HG03097 (cell line): ENCODE data around the gene EEFSEC.

Experiments
- ATAC-seq: cut with Tn5 transposase; IDR thresholded peaks from one replicate; pipeline ENCODE4 v1.9.1; 2021; ENCODE audit not compliant: unreplicated experiment, low FRiP score

The EEFSEC gene

DNA sequence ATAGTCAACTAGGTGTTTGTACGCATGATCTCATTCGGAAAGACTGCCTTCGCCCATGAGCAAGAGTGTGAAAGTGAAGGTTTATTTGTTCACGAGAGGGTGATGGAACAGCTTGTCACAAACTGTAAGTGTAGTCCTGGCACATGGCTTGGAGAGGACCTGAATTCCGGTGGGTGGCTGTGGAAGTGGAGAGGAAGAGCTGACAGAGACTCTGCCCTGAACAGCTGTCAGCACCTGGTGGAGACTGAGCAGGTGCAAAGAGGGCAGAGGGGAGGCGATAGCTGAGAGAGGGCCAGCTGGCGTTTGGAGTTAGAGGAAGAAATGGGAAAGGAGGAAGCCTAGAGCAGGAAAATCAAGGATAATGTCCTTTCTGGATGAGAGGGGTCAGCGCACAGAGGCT, 155.7 kb downstream of the EEFSEC start:
- ATAC-seq: no peak

GRCh38 chr3:128310286-128311058, 157.2 kb downstream of the EEFSEC start:
- no peak for ATAC-seq

DNA sequence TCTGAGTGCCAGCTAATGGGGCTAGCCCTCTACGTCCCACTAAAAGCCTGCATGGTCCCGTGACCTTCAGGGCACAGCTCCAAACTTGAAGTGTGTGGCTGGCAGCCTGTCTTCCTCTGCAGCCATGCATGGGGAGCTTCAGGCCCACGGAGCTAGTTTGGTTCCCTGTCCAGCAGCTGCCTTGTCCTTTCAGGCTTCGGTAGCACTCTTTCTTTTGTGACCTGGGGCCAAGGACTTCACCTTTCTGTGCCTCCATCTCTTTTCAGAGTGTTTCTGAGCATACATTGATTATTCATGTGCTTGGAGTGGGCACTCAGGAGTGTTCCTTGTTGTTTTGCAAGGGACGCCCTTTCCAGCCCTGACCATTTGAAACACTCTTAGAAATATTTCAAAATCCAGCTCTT, 158.2 kb downstream of the EEFSEC start:
- ATAC-seq: no peak

- no peak for ATAC-seq
Measured at GRCh38 chr3:128312271-128312670, 159.0 kb downstream of the EEFSEC start.

DNA sequence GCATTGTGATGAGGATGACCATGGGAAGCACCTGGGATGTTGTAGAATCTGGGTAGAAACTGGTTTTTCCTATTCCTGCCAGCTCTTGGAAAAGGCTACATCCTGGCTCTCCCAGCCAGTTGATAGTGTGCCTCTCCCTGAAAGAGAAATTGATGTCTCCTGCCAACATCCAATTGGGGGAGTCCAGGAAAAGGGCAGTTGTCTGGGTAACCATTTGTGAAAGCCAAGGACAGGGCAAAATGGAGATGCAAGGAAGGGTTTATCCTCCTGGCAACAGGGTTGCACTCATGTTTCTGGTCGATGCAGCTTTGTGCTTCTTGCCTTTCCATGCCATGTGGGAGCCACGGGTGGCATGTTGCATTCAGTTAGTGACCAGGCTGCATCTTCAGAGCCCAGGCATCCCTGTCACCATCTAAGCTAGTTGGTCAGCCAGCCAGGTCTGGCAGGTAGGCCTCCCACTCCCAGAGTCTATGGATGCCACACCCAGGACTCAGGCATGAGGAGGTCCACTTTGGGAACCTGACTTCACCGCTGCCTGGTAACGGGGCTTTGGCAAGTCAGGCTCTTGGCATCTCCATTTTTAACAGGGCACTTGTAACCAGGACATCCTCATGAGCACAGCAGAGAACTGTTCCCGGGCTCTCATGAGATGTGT, 159.9 kb downstream of the EEFSEC start:
- no peak for ATAC-seq

- ATAC-seq: no peak
Measured at GRCh38 chr3:128313935-128314334, 160.7 kb downstream of the EEFSEC start.

GRCh38 chr3:128315313-128315712, 162.0 kb downstream of the EEFSEC start:
- ATAC-seq: no peak

GRCh38 chr3:128316481-128316891, 163.2 kb downstream of the EEFSEC start:
- no peak for ATAC-seq

GRCh38 chr3:128317101-128317697, 163.9 kb downstream of the EEFSEC start:
- ATAC-seq: no peak

DNA sequence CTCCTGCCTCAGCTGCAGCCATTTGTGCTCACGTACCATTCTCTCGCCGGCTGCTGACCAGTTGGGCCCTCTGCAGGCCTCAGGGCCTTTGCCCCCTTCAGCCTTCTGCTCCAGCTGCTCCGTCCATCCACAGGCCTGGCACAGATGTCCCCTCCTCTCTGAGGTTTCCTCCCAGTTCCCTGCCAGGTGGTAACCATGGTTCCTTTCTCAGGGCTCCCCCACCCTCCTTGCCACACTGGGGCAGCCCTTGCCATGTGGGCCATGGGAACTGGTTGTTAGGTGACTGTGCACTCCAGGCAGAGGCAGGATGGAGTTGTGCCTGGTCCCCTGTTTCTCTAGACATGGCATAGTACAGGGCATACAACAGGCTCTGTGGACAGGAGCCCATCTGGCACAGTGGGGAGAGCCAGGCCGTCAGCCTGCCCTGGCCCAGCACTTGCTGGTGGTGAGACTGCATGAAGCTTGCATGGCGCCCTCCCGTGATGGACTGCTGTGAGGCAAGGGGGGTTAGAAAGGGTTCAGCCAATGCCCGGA, 164.5 kb downstream of the EEFSEC start:
- no peak for ATAC-seq

DNA sequence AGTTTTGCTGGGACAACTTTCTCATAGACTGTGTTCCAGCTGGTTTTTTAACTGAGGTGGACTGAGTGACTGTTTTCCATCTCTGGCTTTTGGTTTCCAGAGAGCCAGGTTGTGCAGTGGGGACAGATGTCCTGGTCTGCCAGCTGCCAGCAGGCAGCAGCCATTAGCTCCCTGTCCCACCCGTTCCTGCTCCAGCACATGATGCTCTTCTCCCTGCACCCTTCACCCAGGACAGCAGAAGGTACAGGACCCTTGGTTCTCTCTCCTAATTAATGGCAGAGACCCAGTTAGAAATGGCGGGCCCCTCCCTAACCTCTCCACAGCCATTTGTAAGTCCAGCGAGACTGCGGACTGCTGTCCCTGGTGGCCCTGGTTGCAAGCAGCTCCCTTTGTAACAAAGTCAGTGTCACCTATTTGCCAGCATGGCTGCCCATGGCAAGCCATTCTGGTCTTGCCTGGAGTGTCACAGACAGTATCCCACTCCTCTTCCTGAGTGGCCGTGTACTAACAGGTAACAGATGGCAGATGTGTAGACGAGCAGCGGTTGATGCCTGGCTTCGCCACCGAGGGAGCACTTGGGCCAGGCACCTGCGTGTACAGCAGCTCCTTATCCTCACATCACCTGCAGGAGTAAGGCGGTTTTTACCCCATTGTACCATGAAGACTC, 165.1 kb downstream of the EEFSEC start:
- no peak for ATAC-seq

- no peak for ATAC-seq
Measured at GRCh38 chr3:128319107-128319506, 165.8 kb downstream of the EEFSEC start.

DNA sequence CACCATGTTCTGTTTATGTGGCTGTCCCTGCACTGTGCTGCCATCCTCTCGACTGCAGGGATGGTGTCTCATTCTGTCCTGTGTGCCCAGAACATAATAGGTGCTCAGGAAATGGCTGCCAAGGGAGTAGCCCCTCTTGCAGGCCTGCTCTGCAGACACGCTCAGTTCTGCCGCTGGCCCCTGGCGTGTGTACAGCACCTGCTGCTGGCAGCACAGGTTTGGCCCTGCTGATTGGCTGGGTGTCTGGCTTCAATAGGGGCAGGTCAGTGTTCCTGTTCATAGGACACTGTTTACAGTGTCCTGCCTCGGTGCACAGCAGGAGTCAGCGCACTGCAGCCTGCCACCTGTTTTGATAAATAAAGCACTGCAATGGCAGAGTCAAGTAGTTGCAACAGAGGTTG, 166.5 kb downstream of the EEFSEC start:
- ATAC-seq: no peak

GRCh38 chr3:128320551-128321340, 167.5 kb downstream of the EEFSEC start:
- ATAC-seq: no peak

DNA sequence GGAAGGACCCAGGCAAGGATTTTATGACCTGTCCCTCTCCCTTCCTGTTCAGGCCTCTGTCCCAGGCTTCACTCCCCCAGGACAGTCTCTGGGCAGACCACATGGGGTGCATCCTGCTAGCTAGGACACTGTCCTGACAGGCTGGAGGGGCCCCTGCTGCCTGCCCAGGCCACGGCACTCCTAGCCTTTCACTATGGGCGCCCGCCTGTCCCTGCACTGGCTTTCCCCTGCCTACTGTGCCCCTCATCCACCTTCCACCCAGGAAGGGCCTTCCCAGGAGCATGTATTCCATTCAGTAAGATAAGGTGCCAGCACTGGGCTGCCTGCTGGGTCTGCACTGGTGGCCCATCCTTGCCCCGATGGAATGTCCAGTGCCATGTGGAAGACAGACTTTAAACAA, 168.1 kb downstream of the EEFSEC start:
- ATAC-seq: no peak

DNA sequence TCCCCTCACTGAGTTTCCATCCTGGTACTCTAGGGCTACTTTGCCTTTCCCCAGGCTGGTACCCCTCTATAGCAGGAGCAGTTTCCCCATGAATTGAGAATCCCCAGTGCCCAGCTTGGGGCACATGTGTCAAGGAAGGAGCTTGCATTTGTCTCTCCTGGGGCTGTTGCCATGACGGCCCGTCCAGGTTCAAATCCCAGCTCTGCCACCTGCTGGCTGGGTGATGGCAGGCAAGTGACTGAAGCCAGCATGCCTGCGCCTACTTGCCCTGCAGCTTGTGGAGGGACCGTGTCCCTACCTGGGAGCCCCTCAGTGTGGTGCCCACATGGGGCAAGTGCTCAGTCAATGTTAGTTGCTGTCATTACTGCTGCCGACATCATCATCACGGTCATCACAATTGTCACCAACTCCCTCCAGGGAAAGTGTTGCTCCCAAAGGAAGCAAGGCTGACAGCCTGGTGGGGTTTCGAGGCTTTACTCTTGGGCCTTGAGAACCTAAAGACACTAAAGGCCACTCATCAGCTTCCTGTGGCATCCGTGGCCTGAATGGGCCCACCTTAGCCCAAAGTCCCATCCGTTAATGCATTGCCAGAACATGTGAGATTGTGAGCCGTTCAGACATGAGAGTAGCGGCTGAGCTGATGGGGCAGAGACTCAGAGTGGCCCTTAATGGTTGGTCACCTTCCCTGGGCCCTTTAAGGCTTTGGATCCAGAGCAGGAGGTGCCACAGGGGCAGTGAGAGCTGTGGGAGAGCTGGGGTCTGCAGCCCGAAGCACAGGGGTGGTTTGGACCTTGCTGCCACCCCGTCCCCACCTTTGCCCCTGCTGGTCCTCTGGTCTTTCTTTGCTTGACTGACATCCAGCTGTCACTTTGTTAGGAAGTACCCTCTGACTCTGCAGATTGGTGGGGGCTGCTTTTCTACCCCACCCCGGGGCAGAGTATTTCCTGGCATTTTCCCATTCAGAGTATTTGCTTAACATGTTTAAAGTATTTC, 169.0 kb downstream of the EEFSEC start:
- ATAC-seq: no peak

GRCh38 chr3:128323206-128324081, 170.2 kb downstream of the EEFSEC start:
- ATAC-seq: no peak

DNA sequence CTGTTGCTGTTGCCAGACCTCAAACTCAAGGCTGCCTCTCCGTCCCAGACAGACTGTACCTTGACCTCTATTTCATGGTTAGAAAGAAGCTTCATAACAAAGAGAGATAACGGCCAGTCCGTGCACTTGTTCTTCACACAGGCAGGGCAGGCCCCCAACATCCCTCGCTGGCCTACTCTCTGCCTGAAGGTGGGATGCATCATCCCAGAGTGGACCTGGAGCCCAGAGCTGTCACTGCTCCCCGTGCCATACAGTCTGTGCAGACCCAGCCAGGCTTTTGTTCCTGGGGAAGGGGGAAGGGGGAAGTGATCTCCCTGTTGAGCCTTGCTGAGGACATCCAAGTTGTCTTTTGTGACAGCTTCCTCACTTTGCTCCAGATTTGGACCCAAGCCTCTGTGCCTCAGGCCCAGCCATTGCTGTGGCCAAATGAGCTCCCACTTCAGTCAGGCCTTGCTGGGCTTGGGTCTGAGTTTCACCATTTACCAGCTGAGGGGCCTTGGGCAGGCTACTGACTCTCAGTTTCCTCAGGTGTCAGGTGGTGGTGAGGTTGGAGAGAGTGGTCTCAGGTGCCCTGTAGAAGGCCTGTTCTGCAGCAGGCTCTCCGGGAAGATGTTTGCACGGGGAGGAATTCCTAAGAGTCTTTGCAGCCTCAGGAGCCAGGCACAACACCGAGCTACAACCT, 171.8 kb downstream of the EEFSEC start:
- no peak for ATAC-seq
